DMS53 treated with DMSO at 0.1 percent for 48 hours (cell line): ENCODE measurements around the gene KCNA5.
A peak's percentile ranks its signal among the peaks of the same experiment; 100 is the strongest.

Experiments used
- DNase-seq: peaks from one replicate; lab custom pipeline; 2025; ENCODE audit not compliant: unreplicated experiment; lab: John Stamatoyannopoulos, UW

Gene KCNA5

DNA sequence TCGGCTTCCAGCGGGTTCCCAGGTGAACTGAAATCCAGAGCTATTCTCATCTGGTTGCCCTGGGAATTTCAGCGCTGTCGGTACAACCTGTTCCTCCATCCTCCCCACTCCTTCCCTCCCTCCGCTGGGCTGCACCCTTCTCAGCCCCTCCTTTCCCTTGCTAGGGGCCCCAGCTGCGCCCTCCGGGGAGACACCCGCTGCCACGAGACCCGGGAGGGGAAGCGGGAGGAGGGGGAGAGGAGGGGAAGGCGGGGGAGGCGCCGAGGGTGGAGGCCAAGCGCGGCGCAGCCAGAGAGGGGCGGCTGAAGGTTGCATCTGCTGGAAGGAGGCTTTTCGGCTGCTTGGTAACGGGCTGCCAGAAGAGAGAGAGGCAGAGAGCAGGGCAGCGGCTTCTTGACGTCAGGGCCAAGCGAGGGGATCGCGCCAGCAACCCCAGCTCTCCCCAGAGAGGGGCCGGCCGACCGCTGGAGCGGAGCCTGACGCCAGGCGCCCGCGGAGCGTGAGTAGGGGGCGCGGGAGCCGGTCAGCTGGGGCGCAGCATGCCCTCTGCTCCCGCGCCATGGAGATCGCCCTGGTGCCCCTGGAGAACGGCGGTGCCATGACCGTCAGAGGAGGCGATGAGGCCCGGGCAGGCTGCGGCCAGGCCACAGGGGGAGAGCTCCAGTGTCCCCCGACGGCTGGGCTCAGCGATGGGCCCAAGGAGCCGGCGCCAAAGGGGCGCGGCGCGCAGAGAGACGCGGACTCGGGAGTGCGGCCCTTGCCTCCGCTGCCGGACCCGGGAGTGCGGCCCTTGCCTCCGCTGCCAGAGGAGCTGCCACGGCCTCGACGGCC lies at the start of gene KCNA5:
KCNA5 (plus strand) TSS at position 291 of the 831 bp plus-strand sequence; CDS start at position 560, 269 bp downstream.
- DNase-seq: no peak

GRCh38 chr12:4994622-4995021 lies 49.1 kb upstream of the KCNA5 start:
- DNase-seq: no peak

- DNase-seq: no peak
These were observed 47.0 kb upstream of the KCNA5 start for GRCh38 chr12:4996714-4997113.

DNA sequence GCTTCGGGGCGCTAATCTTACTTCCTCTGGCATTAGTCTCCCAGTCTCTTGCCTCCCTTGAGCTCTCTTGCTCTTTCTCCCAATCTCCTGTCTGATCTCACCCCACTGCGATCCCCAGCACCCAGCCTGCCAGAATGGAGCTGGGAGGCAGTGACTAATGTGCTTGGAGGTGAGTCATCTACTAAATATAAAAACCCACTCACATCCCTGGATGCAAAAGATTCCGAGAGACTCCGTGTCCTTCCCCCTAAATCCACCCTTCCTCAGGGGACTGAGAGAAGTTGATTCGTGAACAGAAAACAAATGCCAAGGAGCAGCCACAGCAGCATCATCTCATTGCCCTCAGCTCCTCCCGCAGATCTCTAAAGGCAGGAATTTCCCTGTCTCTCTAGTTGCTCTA lies 45.7 kb upstream of the KCNA5 start:
- DNase-seq: peak; percentile 56

- peak; percentile 84 for DNase-seq
These were observed 43.5 kb upstream of the KCNA5 start for GRCh38 chr12:5000204-5000603.

GRCh38 chr12:5000658-5001385 lies 42.9 kb upstream of the KCNA5 start:
- DNase-seq: no peak

DNA sequence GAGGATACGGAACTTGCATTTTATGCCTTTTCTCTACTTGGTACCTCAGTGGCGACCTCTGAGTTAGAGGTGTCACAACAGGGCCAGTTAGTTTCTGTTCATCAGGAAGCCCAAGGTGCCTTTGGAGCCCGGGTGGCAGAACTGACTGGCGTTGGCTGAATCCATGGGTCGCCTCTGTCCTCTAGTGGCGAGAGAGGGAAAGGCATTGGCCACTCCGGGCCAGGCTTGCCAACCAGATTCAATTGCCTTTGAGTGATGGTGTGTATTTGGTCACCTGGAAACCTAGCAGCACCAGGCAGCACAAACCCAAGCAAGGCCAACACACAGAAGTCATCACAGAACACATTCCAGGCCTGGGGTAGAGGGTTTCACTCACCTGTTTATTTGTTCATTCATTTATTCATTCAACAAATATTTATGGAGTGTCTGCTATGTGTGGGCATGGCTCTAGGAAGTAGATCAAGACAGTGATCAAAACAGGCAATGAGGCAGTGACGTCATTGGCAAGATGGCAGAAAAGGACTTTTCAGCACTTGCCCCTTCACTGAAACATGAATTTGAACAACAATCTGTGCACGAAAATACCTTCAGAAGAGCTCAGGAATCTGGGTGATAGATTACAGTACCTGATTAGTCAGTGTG lies 40.5 kb upstream of the KCNA5 start:
- DNase-seq: peak; percentile 100

DNA sequence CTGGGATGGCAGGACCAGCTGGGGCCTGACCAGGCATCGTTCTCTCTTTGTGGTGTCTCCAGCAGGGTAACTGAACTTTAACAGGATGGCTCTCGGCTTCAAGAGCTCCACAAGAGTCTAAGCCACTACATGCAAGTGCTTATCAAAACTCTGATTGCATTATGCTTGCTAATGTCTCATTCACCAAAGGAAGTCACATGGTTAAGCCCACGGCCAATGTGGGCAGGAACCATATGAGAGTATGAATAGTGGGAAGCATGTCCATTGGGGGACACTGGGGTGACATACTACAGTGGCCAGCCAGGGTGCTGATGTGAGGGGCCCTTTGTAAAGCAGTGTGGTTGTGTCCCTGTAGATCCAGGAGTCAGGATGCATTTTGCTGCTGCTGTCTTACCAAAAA lies 35.0 kb upstream of the KCNA5 start:
- no peak for DNase-seq

DNA sequence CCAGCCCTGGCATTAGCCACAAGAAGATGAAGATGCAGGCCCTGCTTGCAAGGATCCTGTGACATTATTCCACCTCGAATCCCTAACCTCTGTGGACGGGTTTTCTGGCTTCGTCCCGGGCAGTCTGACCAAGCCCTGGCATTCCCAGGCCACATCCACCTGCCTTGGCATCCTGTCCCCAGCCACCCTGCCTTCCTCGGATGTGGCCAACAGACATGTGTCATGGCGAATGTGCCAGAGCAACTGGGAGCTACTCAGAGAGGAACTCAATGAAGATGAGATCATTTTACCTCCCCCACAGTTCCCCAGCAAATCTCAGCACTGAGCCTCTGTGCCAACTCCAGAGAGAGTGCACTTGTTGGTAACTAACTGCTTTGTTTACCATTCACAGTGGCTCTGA lies 33.5 kb upstream of the KCNA5 start:
- no peak for DNase-seq

GRCh38 chr12:5012337-5012736 lies 31.3 kb upstream of the KCNA5 start:
- DNase-seq: no peak

DNA sequence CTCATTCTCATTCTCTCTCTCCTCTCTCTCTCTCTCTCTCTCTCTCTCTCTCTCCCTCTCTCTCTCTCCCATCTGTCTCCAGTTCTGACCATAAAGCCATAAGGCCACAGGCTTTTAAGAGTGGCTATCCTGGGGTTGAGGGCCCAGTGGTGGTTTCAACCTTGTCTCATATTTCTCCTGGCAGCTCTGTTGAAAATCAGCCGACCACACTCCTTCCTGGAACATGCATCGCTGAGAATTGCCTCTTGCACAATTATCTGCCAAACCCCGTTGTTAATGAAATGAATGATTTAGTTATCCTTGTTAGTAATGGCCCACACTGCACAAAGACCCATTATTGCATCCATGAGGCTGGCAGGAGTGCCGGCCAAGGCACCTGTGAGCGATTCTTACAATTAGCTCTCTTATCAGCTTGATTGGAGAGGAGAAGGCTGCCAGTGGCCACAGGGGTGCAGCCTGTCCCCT lies 30.4 kb upstream of the KCNA5 start:
- DNase-seq: no peak

- no peak for DNase-seq
These were observed 29.4 kb upstream of the KCNA5 start for GRCh38 chr12:5014269-5014668.

- no peak for DNase-seq
These were observed 27.8 kb upstream of the KCNA5 start for GRCh38 chr12:5015711-5016492.

DNA sequence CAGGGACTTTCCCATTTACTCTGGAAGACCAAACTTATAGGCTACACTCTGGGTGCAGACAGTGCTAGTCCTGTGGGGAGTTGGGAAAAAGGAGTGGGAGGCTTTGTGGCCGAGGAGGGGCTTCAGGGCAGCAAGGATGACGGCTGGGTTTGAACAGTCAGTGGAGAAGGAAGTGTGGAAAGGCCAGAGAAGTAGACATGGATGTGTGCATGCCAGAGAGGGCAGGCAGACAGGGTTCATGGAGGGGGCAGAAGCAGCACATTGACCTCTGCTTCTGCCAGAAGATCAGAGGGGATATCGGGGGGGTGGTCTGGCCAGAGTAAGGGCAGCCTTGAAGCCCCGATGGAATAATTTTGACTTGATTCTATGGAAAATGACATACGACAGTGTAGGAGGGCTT lies 27.2 kb upstream of the KCNA5 start:
- DNase-seq: no peak

DNA sequence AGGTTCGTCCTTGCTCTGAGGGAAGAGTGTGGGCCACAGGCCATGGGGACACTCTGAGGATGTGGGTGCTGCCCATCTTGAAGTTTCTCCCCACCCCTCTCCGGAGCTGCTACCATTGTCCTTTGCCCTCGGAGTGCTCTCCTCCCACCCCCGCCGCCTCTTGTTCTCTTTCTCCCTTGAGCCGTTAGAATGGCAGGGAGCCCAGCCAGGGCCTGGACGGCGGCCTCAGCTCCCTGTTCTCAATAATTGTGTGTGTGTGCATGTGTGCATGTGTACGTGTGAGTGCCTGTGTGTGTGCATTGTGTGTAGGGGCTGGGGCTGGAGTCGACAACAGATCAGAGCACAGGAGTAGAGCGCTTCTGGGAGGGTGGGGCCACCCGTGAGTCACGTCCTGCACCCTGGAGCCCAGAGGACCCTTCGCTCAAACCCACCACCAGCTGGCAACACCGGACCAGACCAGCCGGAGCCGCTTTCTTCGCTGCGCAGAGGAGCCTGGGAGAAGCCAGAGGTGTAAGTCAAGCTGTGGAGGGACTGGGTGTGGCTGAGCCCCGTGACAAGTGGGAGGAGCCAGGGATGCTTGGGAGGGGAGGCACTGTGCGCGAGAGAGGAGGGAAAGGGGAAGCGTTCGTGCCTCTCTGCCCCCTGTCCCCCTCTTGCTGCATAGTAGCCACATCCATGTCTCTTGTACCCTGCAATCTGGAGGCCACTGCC lies 25.9 kb upstream of the KCNA5 start:
- DNase-seq: no peak

DNA sequence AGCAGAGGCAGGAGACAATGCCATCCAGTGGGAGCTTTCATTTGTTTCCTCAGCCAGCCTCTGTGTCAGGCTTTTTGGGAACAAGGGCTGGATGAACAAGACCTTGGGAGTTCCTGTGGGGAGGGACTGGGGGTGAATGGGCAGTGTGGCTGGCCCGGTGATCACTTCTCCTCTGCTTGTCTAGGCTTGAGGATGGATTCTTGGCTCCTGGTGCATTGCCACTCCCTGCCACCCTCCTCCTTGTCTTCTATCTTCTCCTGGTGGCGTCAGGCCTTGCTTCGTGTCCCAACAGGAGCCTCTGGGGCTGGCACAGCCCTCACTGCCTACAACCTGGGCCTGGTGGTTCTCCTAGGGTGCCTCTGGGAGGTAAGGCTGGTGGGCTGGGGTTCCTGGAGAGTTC lies 25.0 kb upstream of the KCNA5 start:
- no peak for DNase-seq

- DNase-seq: no peak
These were observed 21.7 kb upstream of the KCNA5 start for GRCh38 chr12:5022025-5022424.

GRCh38 chr12:5022465-5023061 lies 21.1 kb upstream of the KCNA5 start:
- peak; percentile 100 for DNase-seq

- no peak for DNase-seq
These were observed 19.8 kb upstream of the KCNA5 start for GRCh38 chr12:5023842-5024241.

GRCh38 chr12:5026342-5026938 lies 17.2 kb upstream of the KCNA5 start:
- DNase-seq: no peak
